Mesothelial cell of epicardium (in vitro differentiated cells): ENCODE results near the gene MAGI2. TPM values are rescaled to one million over a fixed set of nuclear protein-coding genes. Genes with fewer than 3 reads are reported as not detected.
A peak's percentile ranks its signal among the peaks of the same experiment; 100 is the strongest.

Experiments
- DNase-seq, 2 experiments: peaks; one replicate each; pipeline ENCODE4 v3.0.0; 2021; ENCODE audit warnings: low spot score in 2 of 2; ENCODE audit not compliant: unreplicated experiment in 2 of 2
- H3K27ac Mint-ChIP-seq: 2 replicates; pipeline ENCODE4 v1.8.0; 2021; ENCODE audit warnings: mixed read lengths
- H3K27me3 Mint-ChIP-seq: 2 replicates; pipeline ENCODE4 v1.8.0; 2021; ENCODE audit warnings: low read depth, mixed read lengths
- H3K36me3 Mint-ChIP-seq: 2 replicates; pipeline ENCODE4 v1.8.0; 2021; ENCODE audit warnings: mixed read lengths
- H3K4me1 Mint-ChIP-seq: 2 replicates; pipeline ENCODE4 v1.8.0; 2021; ENCODE audit warnings: mixed read lengths
- H3K4me3 Mint-ChIP-seq: 2 replicates; pipeline ENCODE4 v1.8.0; 2021; ENCODE audit warnings: mild to moderate bottlenecking, moderate library complexity, mixed read lengths
- H3K9me3 Mint-ChIP-seq: 2 replicates; pipeline ENCODE4 v1.8.0; 2021; ENCODE audit warnings: mixed read lengths
- total RNA-seq: library from RNA; stranded (reverse); gene quantifications from 3 replicates; pipeline ENCODE4 v1.2.1, GENCODE V29; 2021
- TF ChIP-seq, protein P1 (sequence below): fragments of 200-600 bp; sonication (generic); IDR thresholded peaks from one replicate; pipeline ENCODE4 v1.5.0; 2021; ENCODE audit warnings: antibody characterized with exemption; ENCODE audit not compliant: unreplicated experiment

The MAGI2 gene
- total RNA-seq, 1 donor from 2014 or later = 38.4 TPM

DNA sequence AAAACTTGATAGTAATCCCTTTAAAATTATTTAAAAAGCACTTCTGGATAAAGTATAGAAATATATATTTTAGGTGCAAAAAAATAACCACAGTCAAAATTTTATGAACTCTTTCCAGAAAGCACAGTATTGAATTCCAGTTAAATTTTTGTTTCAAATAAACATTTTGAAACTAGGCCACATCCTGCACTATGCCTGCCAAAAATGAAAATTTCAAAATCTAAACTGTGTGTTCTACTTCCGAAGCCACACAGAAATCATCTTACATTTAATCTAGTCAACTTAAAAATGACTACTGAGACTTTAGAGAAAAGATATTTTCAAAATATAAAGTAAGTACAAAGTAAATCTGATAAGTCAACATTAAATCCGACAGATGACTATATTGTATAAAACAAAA lies 50.0 kb downstream of the MAGI2 start:
- no peak overlapping the region for H3K27ac Mint-ChIP-seq
- TF ChIP-seq, protein P1, sequence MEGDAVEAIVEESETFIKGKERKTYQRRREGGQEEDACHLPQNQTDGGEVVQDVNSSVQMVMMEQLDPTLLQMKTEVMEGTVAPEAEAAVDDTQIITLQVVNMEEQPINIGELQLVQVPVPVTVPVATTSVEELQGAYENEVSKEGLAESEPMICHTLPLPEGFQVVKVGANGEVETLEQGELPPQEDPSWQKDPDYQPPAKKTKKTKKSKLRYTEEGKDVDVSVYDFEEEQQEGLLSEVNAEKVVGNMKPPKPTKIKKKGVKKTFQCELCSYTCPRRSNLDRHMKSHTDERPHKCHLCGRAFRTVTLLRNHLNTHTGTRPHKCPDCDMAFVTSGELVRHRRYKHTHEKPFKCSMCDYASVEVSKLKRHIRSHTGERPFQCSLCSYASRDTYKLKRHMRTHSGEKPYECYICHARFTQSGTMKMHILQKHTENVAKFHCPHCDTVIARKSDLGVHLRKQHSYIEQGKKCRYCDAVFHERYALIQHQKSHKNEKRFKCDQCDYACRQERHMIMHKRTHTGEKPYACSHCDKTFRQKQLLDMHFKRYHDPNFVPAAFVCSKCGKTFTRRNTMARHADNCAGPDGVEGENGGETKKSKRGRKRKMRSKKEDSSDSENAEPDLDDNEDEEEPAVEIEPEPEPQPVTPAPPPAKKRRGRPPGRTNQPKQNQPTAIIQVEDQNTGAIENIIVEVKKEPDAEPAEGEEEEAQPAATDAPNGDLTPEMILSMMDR = no peak
- no peak overlapping the region for H3K4me3 Mint-ChIP-seq
- no peaks in the 10 kb centered on the region for H3K36me3 Mint-ChIP-seq
- H3K27me3 Mint-ChIP-seq = peaks cover 1% of the 10 kb centered on the region
- peaks cover 10% of the 10 kb centered on the region for H3K4me1 Mint-ChIP-seq
- H3K9me3 Mint-ChIP-seq = no peaks in the 10 kb centered on the region
- no peak for DNase-seq

DNA sequence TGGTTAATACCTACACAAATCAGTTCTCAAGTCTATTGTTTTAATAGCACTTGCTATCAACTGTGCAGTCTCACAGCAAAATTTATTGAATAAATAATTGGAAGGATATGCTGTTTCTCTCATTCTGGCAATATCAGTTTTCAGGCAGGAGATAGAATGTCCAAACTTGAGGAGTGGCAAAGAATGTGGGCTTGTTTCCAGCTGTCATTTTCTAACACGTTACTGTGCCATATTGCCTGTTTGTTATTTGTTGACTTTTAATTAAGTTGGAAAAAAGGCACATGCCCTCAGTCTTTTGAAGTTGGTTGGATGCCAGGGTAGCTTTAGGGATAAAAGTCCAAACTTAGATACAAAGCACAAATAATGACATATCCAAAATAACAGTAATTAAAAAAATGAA lies 52.2 kb downstream of the MAGI2 start:
- H3K27me3 Mint-ChIP-seq = no peaks in the 10 kb centered on the region
- TF ChIP-seq, protein P1 = no peak
- peaks cover 16% of the 10 kb centered on the region for H3K4me1 Mint-ChIP-seq
- DNase-seq = no peak
- H3K4me3 Mint-ChIP-seq = no peak overlapping the region
- H3K27ac Mint-ChIP-seq = no peak overlapping the region
- H3K36me3 Mint-ChIP-seq = no peaks in the 10 kb centered on the region
- no peaks in the 10 kb centered on the region for H3K9me3 Mint-ChIP-seq

DNA sequence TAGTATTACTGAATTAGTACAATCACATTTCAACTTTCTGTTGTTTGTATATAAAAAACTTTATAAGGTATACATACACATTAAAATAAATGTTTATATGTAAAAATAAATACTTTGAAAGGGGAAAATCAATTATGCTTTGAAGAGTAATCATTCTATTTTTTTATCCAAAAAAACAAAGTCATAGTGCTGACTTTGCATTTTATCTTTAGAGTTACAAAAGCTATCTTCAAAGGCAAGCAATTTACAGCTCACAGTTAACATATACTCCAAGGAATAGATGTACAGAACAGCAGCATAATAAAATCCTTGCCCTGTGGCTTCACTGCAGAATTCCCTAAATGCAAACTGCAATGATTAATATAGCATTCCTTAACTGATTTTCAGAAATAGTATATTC lies 53.2 kb downstream of the MAGI2 start:
- no peaks in the 10 kb centered on the region for H3K27me3 Mint-ChIP-seq
- H3K36me3 Mint-ChIP-seq = no peaks in the 10 kb centered on the region
- TF ChIP-seq, protein P1 = no peak
- no peak for DNase-seq
- H3K4me1 Mint-ChIP-seq = peaks cover 19% of the 10 kb centered on the region
- no peak overlapping the region for H3K27ac Mint-ChIP-seq
- H3K9me3 Mint-ChIP-seq = no peaks in the 10 kb centered on the region
- no peak overlapping the region for H3K4me3 Mint-ChIP-seq

DNA sequence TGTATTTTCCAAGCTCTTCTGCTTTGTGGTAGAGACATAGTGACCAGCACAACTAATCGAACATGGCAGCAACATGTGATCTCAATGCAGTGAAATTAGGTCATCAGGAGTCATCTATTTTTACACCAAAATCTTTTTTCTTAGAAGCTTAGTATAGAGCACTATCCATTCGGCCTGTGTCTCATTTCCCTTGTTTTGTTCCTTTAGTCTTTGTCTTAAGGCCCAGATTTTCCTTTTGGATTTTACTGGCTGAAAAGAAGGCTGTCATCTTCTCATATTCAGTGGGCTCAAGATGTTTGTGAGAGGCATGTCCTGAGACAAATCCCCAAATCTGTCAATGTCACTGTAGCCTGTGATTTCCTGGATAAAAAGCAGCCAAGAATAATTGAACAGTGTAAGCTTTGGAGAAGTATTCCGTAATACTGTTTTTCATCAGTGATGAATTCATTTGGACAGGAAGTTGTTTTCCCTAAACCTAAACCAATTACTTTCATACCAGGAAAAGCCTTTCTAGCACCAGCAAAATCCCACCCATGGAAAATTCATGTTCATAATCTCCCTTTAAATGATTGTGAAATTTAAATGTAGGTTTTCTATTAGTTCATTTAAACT lies 55.2 kb downstream of the MAGI2 start:
- Mint-ChIP-seq H3K4me1 (peaks cover 19% of the 10 kb centered on the region), H3K27ac (peak overlapping the region; percentile 32), H3K4me3 (no peak overlapping the region), H3K36me3 (no peaks in the 10 kb centered on the region), H3K9me3 (no peaks in the 10 kb centered on the region), H3K27me3 (no peaks in the 10 kb centered on the region)
- DNase-seq = no peak
- TF ChIP-seq, protein P1 = no peak

DNA sequence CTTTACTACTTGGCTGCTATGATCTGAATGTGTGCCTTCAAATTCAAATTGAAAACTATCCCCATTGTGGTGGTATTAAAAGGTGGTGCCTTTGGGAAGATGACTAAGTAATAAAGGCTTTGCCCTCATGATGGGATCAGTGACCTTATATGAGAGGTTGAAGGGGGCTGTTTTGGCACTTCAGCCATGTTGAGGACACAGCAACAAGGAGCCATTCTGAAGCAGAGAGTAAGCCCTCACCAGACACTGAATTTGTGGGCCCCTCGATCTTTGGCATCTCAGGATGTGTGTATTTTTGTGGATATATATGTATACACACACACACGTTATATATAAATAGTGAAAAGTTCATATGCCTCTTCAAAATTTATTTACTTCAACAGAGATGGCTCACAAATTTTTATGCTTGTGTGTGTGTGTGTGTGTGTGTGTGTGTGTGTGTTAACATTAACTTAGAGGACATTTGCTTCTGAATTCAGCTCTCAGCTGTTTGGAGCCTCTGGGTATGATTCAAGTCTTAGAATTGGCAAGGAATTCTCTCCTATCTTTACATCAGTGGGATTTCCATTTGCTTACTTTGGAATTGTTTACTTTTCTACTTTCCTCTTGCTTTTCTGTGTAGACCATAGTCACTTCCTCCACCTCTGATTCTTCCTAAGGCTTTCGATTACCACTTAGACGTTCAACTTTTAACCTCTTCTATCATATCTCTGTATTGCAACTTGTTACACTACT lies 66.6 kb downstream of the MAGI2 start:
- Mint-ChIP-seq H3K9me3 (peaks cover 1% of the 10 kb centered on the region), H3K27ac (no peak overlapping the region), H3K36me3 (peaks cover under 1% of the 10 kb centered on the region), H3K4me1 (peaks cover 5% of the 10 kb centered on the region), H3K4me3 (no peak overlapping the region), H3K27me3 (no peaks in the 10 kb centered on the region)
- no peak for DNase-seq
- TF ChIP-seq, protein P1 = no peak
